ENCODE data around the gene CNTNAP3.
"Not testable (repeated sequence)": the region's sequence is repeated elsewhere in the genome, so short reads cannot be mapped to it uniquely, and the experiment has no call there.

GRCh38 chr9:39205842-39206241, 82.1 kb downstream of the CNTNAP3 start:
- not testable (repeated sequence) for TF ChIP-seq EZH2phosphoT487 (IDR thresholded peaks at IDR 0.05; ENCODE audit: low read depth); CTCF (IDR thresholded peaks at IDR 0.05; ENCODE audit: low read depth, low read length)
